Muscle of leg (tissue), 16 donors: Measurements from ENCODE around the gene TBC1D3E. TPM values are rescaled to one million over a fixed set of nuclear protein-coding genes. Genes with fewer than 3 reads are reported as not detected.
"Not testable (repeated sequence)": the region's sequence is repeated elsewhere in the genome, so short reads cannot be mapped to it uniquely, and the experiment has no call there.

Experiments
- DNase-seq: peaks from one replicate; pipeline ENCODE4 v3.0.0; 2013
- H3K27ac ChIP-seq: one replicate; pipeline ENCODE4 v1.5.1; 2013; ENCODE audit warnings: mild to moderate bottlenecking, low read length, control low read depth
- H3K27me3 ChIP-seq: one replicate; pipeline ENCODE4 v1.6.1; 2013; ENCODE audit warnings: low read length; ENCODE audit not compliant: control insufficient read depth, insufficient read depth
- H3K36me3 ChIP-seq: one replicate; pipeline ENCODE4 v1.6.1; 2013; ENCODE audit warnings: low read length; ENCODE audit not compliant: control insufficient read depth, insufficient read depth
- H3K4me1 ChIP-seq: one replicate; pipeline ENCODE4 v1.6.1; 2013; ENCODE audit warnings: low read length; ENCODE audit not compliant: control insufficient read depth, insufficient read depth
- H3K4me3 ChIP-seq: one replicate; pipeline ENCODE4 v1.5.1; 2013; ENCODE audit warnings: low read length, control low read depth
- H3K9me3 ChIP-seq: replicated peaks from 2 replicates; pipeline ENCODE4 v1.6.1; 2013; ENCODE audit warnings: low read depth, low read length; ENCODE audit not compliant: control insufficient read depth
- WGBS: methylation state at CpG from one replicate; pipeline ENCODE4 v1.1.5; 2013; ENCODE audit warnings: missing lambda C conversion rate; ENCODE audit not compliant: insufficient coverage; 5-methylcytosine and 5-hydroxymethylcytosine counted together
- long read RNA-seq, 11 donors: transcript quantifications; one replicate each; lab custom pipeline, GENCODE V29; 2026
- polyA plus RNA-seq, 8 donors: library from polyadenylated mRNA; unstranded; fragments of 120-200 nt; gene quantifications; one replicate each; pipeline versions ENCODE4 v1.2.1 to v1.2.3, GENCODE V29; 2013; ENCODE audit warnings: inconsistent platforms in 1 of 8, low replicate concordance in 1 of 8; ENCODE audit not compliant: insufficient read length in 8 of 8, insufficient read depth in 1 of 8
- total RNA-seq: library from RNA; stranded (reverse); fragments of 120-200 nt; gene quantifications from one replicate; pipeline ENCODE4 v1.2.4, GENCODE V29; 2013

The TBC1D3E gene
- not detected for total RNA-seq
- 1 to 10 TPM in 1 of 8 donors, under 1 TPM in 1, not detected in 6; 0.28 to 4.4 TPM for polyA plus RNA-seq
- long read RNA-seq, donor 1: 0 reads
- long read RNA-seq, donor 2: 0 reads
- long read RNA-seq, donor 3: 0 reads
- long read RNA-seq, donor 4: 0 reads
- long read RNA-seq, donor 5: 0 reads
- long read RNA-seq, donor 6: 0 reads
- long read RNA-seq, donor 7: 0 reads
- long read RNA-seq, donor 8: 0 reads
- long read RNA-seq, donor 9: 0 reads
- long read RNA-seq, donor 10: 0 reads
- long read RNA-seq, donor 11: 0 reads

DNA sequence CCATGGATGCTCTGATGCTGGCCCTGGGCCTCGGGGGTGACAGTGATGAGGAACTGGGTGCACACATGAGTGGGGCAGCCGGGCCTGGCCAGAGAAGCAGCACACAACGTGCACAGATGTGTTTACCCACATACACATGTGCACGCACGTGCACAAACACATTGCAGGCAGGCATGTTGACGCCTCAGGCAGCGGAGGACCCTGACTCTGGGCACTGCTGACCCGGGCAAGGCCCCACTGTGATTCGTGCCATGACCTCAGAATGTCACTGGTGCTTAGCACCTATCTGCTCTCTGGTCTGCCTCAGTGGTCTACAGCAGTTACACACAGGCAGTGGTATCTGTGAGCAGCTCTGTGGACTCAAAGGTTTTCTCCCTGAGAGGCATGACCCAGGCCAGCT, at the start of gene TBC1D3E:
Gene TBC1D3E (plus strand): TSS at position 301 of the 400 bp plus-strand sequence. CDS start 1,545 bp downstream, outside the sequence.
- not testable (repeated sequence) for DNase-seq, H3K4me3 ChIP-seq, H3K36me3 ChIP-seq, H3K9me3 ChIP-seq, H3K4me1 ChIP-seq, H3K27me3 ChIP-seq, H3K27ac ChIP-seq
- WGBS: no CpG with 5 or more reads among the region's 9 CpGs

DNA sequence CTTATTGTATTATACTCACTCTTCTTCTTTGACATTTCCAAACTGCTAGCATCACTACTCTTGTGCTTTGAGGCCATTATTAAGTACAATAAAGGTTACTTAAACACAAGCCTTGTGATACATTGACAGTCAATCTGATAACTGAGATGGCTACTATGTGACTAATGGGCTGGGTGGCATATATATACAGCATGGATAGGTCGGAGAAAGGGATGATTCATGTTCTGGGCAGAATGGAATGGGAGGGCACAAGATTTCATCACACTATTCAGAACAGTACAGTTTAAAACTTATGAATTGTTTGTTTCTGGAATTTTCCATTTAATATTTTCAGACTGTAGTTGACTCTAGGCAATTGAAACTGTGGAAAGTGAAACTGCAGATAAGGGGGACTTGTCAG, 40.4 kb upstream of the TBC1D3E start:
- H3K4me3 ChIP-seq, H3K36me3 ChIP-seq, H3K27me3 ChIP-seq, H3K27ac ChIP-seq, H3K4me1 ChIP-seq, DNase-seq, H3K9me3 ChIP-seq: not testable (repeated sequence)
- no CpG with 5 or more reads among the region's 1 CpG for WGBS

DNA sequence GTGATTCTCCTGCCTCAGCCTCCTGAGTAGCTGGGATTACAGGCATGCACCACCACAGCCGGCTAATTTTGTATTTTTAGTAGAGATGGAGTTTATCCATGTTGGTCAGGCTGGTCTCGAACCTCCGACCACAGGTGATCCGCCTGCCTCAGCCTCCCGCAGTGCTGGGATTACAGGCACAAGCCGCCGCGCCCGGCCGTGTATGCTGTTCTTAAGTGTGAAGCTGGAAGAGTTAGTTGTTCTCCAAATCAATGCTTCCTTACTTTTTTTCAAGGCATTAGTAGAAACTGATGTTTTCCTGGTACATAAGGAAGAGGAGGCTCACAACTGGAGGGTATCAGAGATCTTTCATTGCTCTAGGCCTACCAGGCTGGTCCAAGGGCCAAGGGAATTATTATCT, 39.6 kb upstream of the TBC1D3E start:
- not testable (repeated sequence) for DNase-seq, H3K27me3 ChIP-seq, H3K9me3 ChIP-seq, H3K27ac ChIP-seq, H3K36me3 ChIP-seq, H3K4me3 ChIP-seq, H3K4me1 ChIP-seq
- no CpG with 5 or more reads among the region's 10 CpGs for WGBS

DNA sequence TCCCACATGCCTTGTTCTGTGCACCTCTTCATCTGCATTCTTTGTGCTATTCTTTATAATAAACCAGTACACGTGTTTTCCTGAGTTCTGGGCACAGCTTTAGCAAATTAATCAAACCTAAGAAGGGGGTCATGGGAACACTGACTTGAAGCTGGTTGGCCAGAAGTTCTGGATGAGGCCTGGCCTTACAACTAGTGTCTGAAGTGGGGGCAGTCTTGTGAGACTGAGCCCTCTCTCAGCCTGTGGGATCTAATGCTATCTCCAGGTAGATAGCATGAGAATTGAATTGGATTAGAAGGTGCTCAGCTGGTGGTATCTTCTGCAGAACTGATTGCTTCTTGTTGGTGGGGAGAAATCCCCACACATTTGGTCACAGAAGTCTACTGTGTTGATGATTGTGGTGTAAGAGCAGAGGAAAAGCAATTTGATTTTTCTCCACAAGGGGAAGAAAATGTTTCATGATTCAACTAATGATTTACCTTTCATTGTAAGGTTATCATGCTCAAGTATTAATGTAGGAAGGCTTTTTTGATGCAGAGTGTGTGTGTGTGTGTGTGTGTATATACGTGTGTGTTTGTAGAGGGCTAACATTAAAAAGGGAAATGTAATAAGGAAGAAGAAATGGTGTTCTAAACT, 33.6 kb upstream of the TBC1D3E start:
- not testable (repeated sequence) for H3K4me3 ChIP-seq, H3K27ac ChIP-seq, DNase-seq, H3K9me3 ChIP-seq, H3K4me1 ChIP-seq, H3K27me3 ChIP-seq, H3K36me3 ChIP-seq
- WGBS: no CpG with 5 or more reads among the region's 2 CpGs

- H3K4me3 ChIP-seq, H3K4me1 ChIP-seq, H3K36me3 ChIP-seq, H3K9me3 ChIP-seq, DNase-seq, H3K27ac ChIP-seq, H3K27me3 ChIP-seq: not testable (repeated sequence)
- WGBS: no CpG with 5 or more reads among the region's 1 CpG
These were observed 28.5 kb upstream of the TBC1D3E start for GRCh38 chr17:38099262-38099661.

GRCh38 chr17:38119829-38120228, 7.9 kb upstream of the TBC1D3E start:
- H3K9me3 ChIP-seq, H3K27ac ChIP-seq, DNase-seq, H3K27me3 ChIP-seq, H3K4me3 ChIP-seq, H3K4me1 ChIP-seq, H3K36me3 ChIP-seq: not testable (repeated sequence)
- no CpG with 5 or more reads among the region's 1 CpG for WGBS

DNA sequence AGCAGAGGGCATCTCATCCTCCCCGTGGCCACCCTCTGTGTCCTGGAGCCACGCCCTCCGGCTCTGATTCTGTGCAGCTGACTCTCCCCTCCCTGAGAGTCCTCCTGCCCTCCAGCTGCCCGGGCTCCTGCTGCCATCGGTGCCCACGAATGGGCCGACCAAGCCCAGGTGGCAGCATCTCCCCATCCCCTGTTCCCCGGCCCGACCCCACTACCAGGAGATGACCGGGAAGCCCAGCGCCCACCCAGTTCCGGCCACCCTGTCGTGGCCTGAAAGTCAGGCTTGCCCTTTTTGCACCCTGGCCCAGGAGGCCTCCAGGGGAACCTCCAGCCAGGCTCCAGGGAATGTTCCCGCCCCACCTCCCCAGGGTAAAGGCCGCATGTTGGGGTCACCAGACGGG, 7.1 kb downstream of the TBC1D3E start:
- H3K27me3 ChIP-seq, H3K36me3 ChIP-seq, H3K4me1 ChIP-seq, DNase-seq, H3K27ac ChIP-seq, H3K9me3 ChIP-seq, H3K4me3 ChIP-seq: not testable (repeated sequence)
- no CpG with 5 or more reads among the region's 16 CpGs for WGBS

Other genes starting within 250 kb of the TBC1D3E start
- not detected for gene TBC1D3K, start 203.5 kb upstream of the TBC1D3E start, total RNA-seq
- not detected for gene TBC1D3K, start 203.5 kb upstream of the TBC1D3E start, polyA plus RNA-seq
- 12.1 TPM for gene TBC1D3L, start 138.9 kb upstream of the TBC1D3E start, total RNA-seq
- 10 to 100 TPM in 5 of 8 donors, 1 to 10 TPM in 2, not detected in 1; 7.4 to 34.5 (median 18.6) TPM for gene TBC1D3L, start 138.9 kb upstream of the TBC1D3E start, polyA plus RNA-seq
- 0.27 TPM for gene TBC1D3D, start 124.0 kb upstream of the TBC1D3E start, total RNA-seq
- 1 to 10 TPM in 5 of 8 donors, under 1 TPM in 3; 0.66 to 5.0 (median 2.5) TPM for gene TBC1D3D, start 124.0 kb upstream of the TBC1D3E start, polyA plus RNA-seq
- gene TBC1D3C, start 59.3 kb upstream of the TBC1D3E start, total RNA-seq: not detected
- gene TBC1D3C, start 59.3 kb upstream of the TBC1D3E start, polyA plus RNA-seq: 1 to 10 TPM in 2 of 8 donors, under 1 TPM in 2, not detected in 4; 0.39 to 3.0 (median 1.7) TPM
- not detected for gene TBC1D3, start 64.6 kb downstream of the TBC1D3E start, total RNA-seq
- gene TBC1D3, start 64.6 kb downstream of the TBC1D3E start, polyA plus RNA-seq: 1 to 10 TPM in 3 of 8 donors, not detected in 5; 2.4 to 5.3 (median 3.7) TPM
- 45.3 TPM for gene MRPL45, start 169.2 kb downstream of the TBC1D3E start, total RNA-seq
- gene MRPL45, start 169.2 kb downstream of the TBC1D3E start, polyA plus RNA-seq: 10 to 100 TPM; 53.9 to 65.7 (median 58.1) TPM
- gene GPR179, start 216.0 kb downstream of the TBC1D3E start, total RNA-seq: 0.22 TPM
- under 1 TPM; 0.15 to 0.87 (median 0.29) TPM for gene GPR179, start 216.0 kb downstream of the TBC1D3E start, polyA plus RNA-seq
- 12.6 TPM for gene SOCS7, start 223.9 kb downstream of the TBC1D3E start, total RNA-seq
- 10 to 100 TPM; 12.4 to 18.6 (median 16.8) TPM for gene SOCS7, start 223.9 kb downstream of the TBC1D3E start, polyA plus RNA-seq